CD4-positive, CD25-positive, alpha-beta regulatory T cell (primary cell): ENCODE measurements around the gene PDE7B. TPM values are rescaled to one million over a fixed set of nuclear protein-coding genes. Genes with fewer than 3 reads are reported as not detected.

Source experiments
- ATAC-seq, 2 donors: fragments of 150-1000 bp; cut with Tn5 transposase; one replicate each; pipeline ENCODE4 v1.10.0; 2021; ENCODE audit warnings: low read depth in 2 of 2, moderate number of reproducible peaks in 2 of 2, moderate library complexity in 1 of 2
- DNase-seq, 3 donors: peaks; one replicate each; pipeline versions ENCODE4 v3.0.0 to v3.0.0-alpha.2; 2012 to 2022; ENCODE audit warnings: mixed read lengths in 1 of 3
- H3K27ac ChIP-seq: one replicate; pipeline ENCODE4 v1.7.0; 2013; ENCODE audit warnings: mild to moderate bottlenecking, low read length; ENCODE audit not compliant: insufficient read depth, poor library complexity, severe bottlenecking
- H3K27me3 ChIP-seq: one replicate; pipeline ENCODE4 v1.7.0; 2013; ENCODE audit warnings: low read length; ENCODE audit not compliant: control insufficient read depth, insufficient read depth
- H3K36me3 ChIP-seq: one replicate; pipeline ENCODE4 v1.7.0; 2013; ENCODE audit warnings: mild to moderate bottlenecking, low read length, moderate library complexity; ENCODE audit not compliant: control insufficient read depth, insufficient read depth
- H3K4me1 ChIP-seq: 2 replicates; pipeline ENCODE4 v1.7.0; 2013; ENCODE audit warnings: mild to moderate bottlenecking, low read length; ENCODE audit not compliant: insufficient read depth, control insufficient read depth, poor library complexity, severe bottlenecking
- H3K4me3 ChIP-seq: one replicate; pipeline ENCODE4 v1.7.0; 2013; ENCODE audit warnings: low read depth, mild to moderate bottlenecking, low read length, moderate library complexity
- H3K9me3 ChIP-seq, 2 experiments: 1 replicate in 1 of 2; 2 replicates in 1 of 2; pipeline ENCODE4 v1.7.0; 2013; ENCODE audit warnings: low read length in 2 of 2, mild to moderate bottlenecking in 1 of 2, moderate library complexity in 1 of 2; ENCODE audit not compliant: control insufficient read depth in 2 of 2
- H3K27ac Mint-ChIP-seq, 3 donors: one replicate each; pipeline ENCODE4 v1.8.0; 2020 to 2022; ENCODE audit warnings: mild to moderate bottlenecking in 3 of 3, mixed read lengths in 3 of 3, moderate library complexity in 2 of 3
- H3K27me3 Mint-ChIP-seq: one replicate; pipeline ENCODE4 v1.8.0; 2022; ENCODE audit warnings: mild to moderate bottlenecking, mixed read lengths
- H3K36me3 Mint-ChIP-seq: one replicate; pipeline ENCODE4 v1.8.0; 2020; ENCODE audit warnings: mixed read lengths
- H3K4me1 Mint-ChIP-seq, 4 donors: one replicate each; pipeline ENCODE4 v1.8.0; 2020 to 2022; ENCODE audit warnings: mixed read lengths in 4 of 4, mild to moderate bottlenecking in 1 of 4
- H3K4me3 Mint-ChIP-seq, 4 donors: one replicate each; pipeline ENCODE4 v1.8.0; 2020 to 2022; ENCODE audit warnings: mild to moderate bottlenecking in 4 of 4, mixed read lengths in 4 of 4, moderate library complexity in 3 of 4
- H3K9me3 Mint-ChIP-seq, 7 donors: one replicate each; pipeline ENCODE4 v1.8.0; 2020 to 2022; ENCODE audit warnings: mixed read lengths in 7 of 7, mild to moderate bottlenecking in 3 of 7, moderate library complexity in 2 of 7
- polyA plus RNA-seq, 4 donors: library from polyadenylated mRNA; unstranded; fragments of 300-500 nt; fragmentation: Illumina TruSeq; gene quantifications; one replicate each; pipeline ENCODE4 v1.2.3, GENCODE V29; 2021
- total RNA-seq: library from RNA; stranded (reverse); gene quantifications from one replicate; pipeline ENCODE4 v1.2.3, GENCODE V29; 2022

Gene PDE7B
- total and polyA plus RNA-seq, 5 donors from 2014 or later = 0.03 to 0.25 (median 0.07) TPM; not detected in 1

DNA sequence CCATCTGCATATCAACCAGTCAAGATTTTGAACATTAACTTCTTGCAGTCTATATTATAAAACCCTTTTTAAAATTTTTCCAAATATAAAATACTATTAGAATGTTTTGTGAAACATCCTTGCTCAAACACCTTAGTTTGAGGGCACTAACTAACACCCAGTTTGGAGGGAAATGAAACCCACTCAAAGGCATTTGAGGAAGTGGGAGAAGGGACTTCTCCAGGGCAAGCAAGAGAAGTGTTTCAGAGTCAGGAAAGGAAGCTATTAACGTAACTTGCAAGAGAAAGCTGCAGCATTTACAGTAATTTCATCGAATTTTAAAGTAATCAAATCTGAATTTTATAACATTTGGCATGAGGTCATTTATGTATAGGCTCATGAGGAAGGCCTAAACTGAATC, 377.3 kb downstream of the PDE7B start:
- Histone ChIP-seq H3K27ac (no peak overlapping the region), H3K9me3 (no peaks in the 10 kb centered on the region), H3K4me3 (no peak overlapping the region), H3K4me1 (no peaks in the 10 kb centered on the region), H3K27me3 (no peaks in the 10 kb centered on the region), H3K36me3 (no peaks in the 10 kb centered on the region)
- H3K9me3 Mint-ChIP-seq = peaks cover 0 to 1% (median 0%) of the 10 kb centered on the region in 7 donors
- peaks cover 4% of the 10 kb centered on the region for H3K36me3 Mint-ChIP-seq
- H3K27me3 Mint-ChIP-seq = no peaks in the 10 kb centered on the region
- DNase-seq = no peak
- peaks cover 4 to 10% (median 6%) of the 10 kb centered on the region in 4 donors for H3K4me1 Mint-ChIP-seq
- H3K27ac Mint-ChIP-seq = no peak overlapping the region
- ATAC-seq = no peak
- H3K4me3 Mint-ChIP-seq = no peak overlapping the region

- no peaks in the 10 kb centered on the region for H3K9me3 ChIP-seq
- DNase-seq (no peak), ATAC-seq (no peak)
- no peaks in the 10 kb centered on the region for H3K27me3 Mint-ChIP-seq
- H3K27ac Mint-ChIP-seq = peak overlapping the region in 1 of 3 donors; percentile 40
- no peak overlapping the region for H3K4me3 ChIP-seq
- no peaks in the 10 kb centered on the region for H3K27me3 ChIP-seq
- H3K36me3 Mint-ChIP-seq = peaks cover 9% of the 10 kb centered on the region
- H3K4me3 Mint-ChIP-seq = no peak overlapping the region
- H3K4me1 ChIP-seq = no peaks in the 10 kb centered on the region
- H3K4me1 Mint-ChIP-seq = peaks cover 4 to 10% (median 6%) of the 10 kb centered on the region in 4 donors
- peaks cover 0 to 1% (median 0%) of the 10 kb centered on the region in 7 donors for H3K9me3 Mint-ChIP-seq
- H3K36me3 ChIP-seq = no peaks in the 10 kb centered on the region
- no peak overlapping the region for H3K27ac ChIP-seq
Measured at GRCh38 chr6:136230219-136230853, 378.8 kb downstream of the PDE7B start.

DNA sequence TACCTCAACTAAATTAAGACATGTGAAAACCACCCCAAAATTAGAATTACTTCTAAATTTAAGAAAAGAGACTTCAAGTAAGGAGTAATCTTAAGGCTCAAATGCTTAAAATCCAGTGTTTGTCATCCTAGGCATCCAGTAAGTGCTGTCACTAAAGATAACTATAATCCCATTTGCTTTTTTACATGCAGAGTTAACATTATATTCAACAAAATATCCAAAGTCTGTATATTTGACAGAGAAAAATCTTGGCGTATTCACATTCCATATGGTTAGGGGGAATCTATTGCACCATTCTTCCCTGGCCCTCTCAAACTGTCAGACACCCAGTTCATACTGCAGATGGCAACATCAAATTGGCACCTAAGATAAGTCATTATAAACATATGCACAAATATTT, 381.2 kb downstream of the PDE7B start:
- no peak for DNase-seq
- Histone ChIP-seq H3K4me1 (no peaks in the 10 kb centered on the region), H3K9me3 (no peaks in the 10 kb centered on the region), H3K36me3 (no peaks in the 10 kb centered on the region), H3K27me3 (no peaks in the 10 kb centered on the region), H3K27ac (no peak overlapping the region), H3K4me3 (no peak overlapping the region)
- peaks cover 9% of the 10 kb centered on the region for H3K36me3 Mint-ChIP-seq
- peaks cover 0 to 6% (median 2%) of the 10 kb centered on the region in 4 donors for H3K4me1 Mint-ChIP-seq
- H3K27ac Mint-ChIP-seq = no peak overlapping the region
- peaks cover 0 to 2% (median 0%) of the 10 kb centered on the region in 7 donors for H3K9me3 Mint-ChIP-seq
- no peak for ATAC-seq
- H3K27me3 Mint-ChIP-seq = no peaks in the 10 kb centered on the region
- no peak overlapping the region for H3K4me3 Mint-ChIP-seq

- H3K4me1 Mint-ChIP-seq = peaks cover 0 to 6% (median 2%) of the 10 kb centered on the region in 4 donors
Measured at GRCh38 chr6:136235233-136235564, 383.7 kb downstream of the PDE7B start.

GRCh38 chr6:136236466-136237293, 385.2 kb downstream of the PDE7B start:
- H3K27ac Mint-ChIP-seq = peak overlapping the region in 1 of 3 donors; percentile 30
- H3K4me1 Mint-ChIP-seq = peaks cover 0 to 6% (median 2%) of the 10 kb centered on the region in 4 donors
- H3K9me3 Mint-ChIP-seq = peaks cover 0 to 2% (median 0%) of the 10 kb centered on the region in 7 donors
- H3K4me3 Mint-ChIP-seq = no peak overlapping the region
- no peak overlapping the region for H3K4me3 ChIP-seq
- H3K27me3 ChIP-seq = no peaks in the 10 kb centered on the region
- no peak overlapping the region for H3K27ac ChIP-seq
- no peaks in the 10 kb centered on the region for H3K9me3 ChIP-seq
- H3K36me3 Mint-ChIP-seq = peaks cover 8% of the 10 kb centered on the region
- no peak for ATAC-seq
- no peaks in the 10 kb centered on the region for H3K4me1 ChIP-seq
- no peaks in the 10 kb centered on the region for H3K36me3 ChIP-seq
- DNase-seq = no peak
- no peaks in the 10 kb centered on the region for H3K27me3 Mint-ChIP-seq

More at GRCh38 chr6:136235233-136235564, 383.7 kb downstream of the PDE7B start:
- H3K4me1 ChIP-seq = no peaks in the 10 kb centered on the region
- H3K9me3 ChIP-seq = no peaks in the 10 kb centered on the region
- Mint-ChIP-seq H3K27me3 (no peaks in the 10 kb centered on the region), H3K4me3 (no peak overlapping the region), H3K27ac (peak overlapping the region in 1 of 3 donors; percentile 4), H3K9me3 (peaks cover 0 to 2% (median 0%) of the 10 kb centered on the region in 7 donors), H3K36me3 (peaks cover 13% of the 10 kb centered on the region)
- no peak overlapping the region for H3K4me3 ChIP-seq
- ATAC-seq (no peak), DNase-seq (no peak)
- no peaks in the 10 kb centered on the region for H3K36me3 ChIP-seq
- H3K27me3 ChIP-seq = no peaks in the 10 kb centered on the region
- H3K27ac ChIP-seq = no peak overlapping the region

DNA sequence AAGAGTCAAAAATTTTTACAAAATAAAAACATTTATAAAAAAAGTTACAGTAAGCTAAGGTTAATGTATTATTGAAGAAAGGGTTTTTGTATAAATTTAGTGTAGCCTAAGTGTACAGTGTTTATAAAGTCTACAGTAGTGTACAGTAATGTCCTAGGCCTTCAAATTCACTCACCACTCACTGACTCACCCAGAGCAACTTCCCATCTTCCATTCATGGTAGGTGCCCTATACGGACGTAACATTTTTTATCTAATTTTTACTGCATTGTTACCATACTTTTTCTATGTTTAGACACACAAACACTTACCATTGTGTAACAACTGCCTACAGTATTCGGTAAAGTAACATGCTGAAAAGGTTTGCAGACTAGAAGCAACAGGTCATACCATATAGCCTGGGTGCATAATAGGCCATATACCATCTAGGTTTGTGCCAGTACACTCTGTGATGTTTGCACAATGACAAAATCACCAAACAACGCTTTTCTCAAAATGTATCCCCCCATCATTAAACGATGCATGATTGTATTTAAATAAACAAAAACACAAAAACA, 392.6 kb downstream of the PDE7B start:
- DNase-seq (no peak), ATAC-seq (no peak)
- Histone ChIP-seq H3K4me1 (no peaks in the 10 kb centered on the region), H3K27me3 (no peaks in the 10 kb centered on the region), H3K36me3 (no peaks in the 10 kb centered on the region), H3K9me3 (no peaks in the 10 kb centered on the region), H3K27ac (no peak overlapping the region), H3K4me3 (no peak overlapping the region)
- Mint-ChIP-seq H3K4me1 (peaks cover 3 to 14% (median 8%) of the 10 kb centered on the region in 4 donors), H3K9me3 (no peaks in the 10 kb centered on the region), H3K36me3 (peaks cover 14% of the 10 kb centered on the region), H3K27ac (no peak overlapping the region), H3K27me3 (no peaks in the 10 kb centered on the region), H3K4me3 (no peak overlapping the region)
